Activated CD4-positive, alpha-beta T cell treated with anti-CD3 and anti-CD28 coated beads, Interleukin-2, Interleukin-4, amounts not matched to agents 100 ng/mL and 50 ng/mL, durations not matched to agents 16 hours and 8 hours (primary cell): Measurements from ENCODE around the gene DYRK3.

Experiments used
- DNase-seq: peaks from one replicate; pipeline ENCODE4 v3.0.0-alpha.2; 2020; ENCODE audit warnings: low spot score

DYRK3 gene

GRCh38 chr1:206661161-206661820 lies 26.0 kb downstream of the DYRK3 start:
- DNase-seq: no peak

- DNase-seq: peak; percentile 36
Measured at GRCh38 chr1:206662396-206663092, 27.2 kb downstream of the DYRK3 start.

- DNase-seq: no peak
Measured at GRCh38 chr1:206663362-206663761, 28.0 kb downstream of the DYRK3 start.

- DNase-seq: peak; percentile 77
Measured at GRCh38 chr1:206663832-206664652, 28.7 kb downstream of the DYRK3 start.

GRCh38 chr1:206664740-206665139 lies 29.4 kb downstream of the DYRK3 start:
- no peak for DNase-seq

- DNase-seq: no peak
Measured at GRCh38 chr1:206666031-206666561, 30.8 kb downstream of the DYRK3 start.

- no peak for DNase-seq
Measured at GRCh38 chr1:206666954-206667665, 31.8 kb downstream of the DYRK3 start.

- DNase-seq: no peak
Measured at GRCh38 chr1:206668351-206668750, 33.0 kb downstream of the DYRK3 start.

GRCh38 chr1:206668874-206669410 lies 33.6 kb downstream of the DYRK3 start:
- DNase-seq: no peak

GRCh38 chr1:206672011-206672688 lies 36.8 kb downstream of the DYRK3 start:
- no peak for DNase-seq

GRCh38 chr1:206672844-206673758 lies 37.8 kb downstream of the DYRK3 start:
- no peak for DNase-seq

- DNase-seq: no peak
Measured at GRCh38 chr1:206674236-206674635, 38.9 kb downstream of the DYRK3 start.

GRCh38 chr1:206674745-206675175 lies 39.4 kb downstream of the DYRK3 start:
- no peak for DNase-seq

- DNase-seq: no peak
Measured at GRCh38 chr1:206676499-206676898, 41.2 kb downstream of the DYRK3 start.

- no peak for DNase-seq
Measured at GRCh38 chr1:206678490-206678889, 43.2 kb downstream of the DYRK3 start.

GRCh38 chr1:206679738-206680211 lies 44.4 kb downstream of the DYRK3 start:
- no peak for DNase-seq

GRCh38 chr1:206680279-206680678 lies 44.9 kb downstream of the DYRK3 start:
- no peak for DNase-seq

GRCh38 chr1:206681359-206681758 lies 46.0 kb downstream of the DYRK3 start:
- no peak for DNase-seq

- DNase-seq: no peak
Measured at GRCh38 chr1:206682111-206682510, 46.8 kb downstream of the DYRK3 start.

GRCh38 chr1:206683313-206683712 lies 48.0 kb downstream of the DYRK3 start:
- no peak for DNase-seq
